HCT116 (cell line): Measurements from ENCODE around the gene CNDP1. TPM values are rescaled to one million over a fixed set of nuclear protein-coding genes. Genes with fewer than 3 reads are reported as not detected.

ENCODE experiments used
- ATAC-seq: fragments of 200-7000 bp; cut with Tn5 transposase; 2 replicates; pipeline ENCODE4 v1.9.1; 2020; ENCODE audit warnings: mild to moderate bottlenecking, moderate library complexity
- BruUV-seq: library from RNA; stranded (reverse); fragments of 400-500 nt; replicated peaks from 2 replicates; lab custom pipeline; 2021; lab: Mats Ljungman, UMichigan
- CTCF ChIA-PET: fragments of 300-600 bp; sonication (Branson Sonifier 250); formaldehyde crosslinking; loops from one replicate; lab custom pipeline; 2021; ENCODE audit warnings: antibody characterized with exemption; lab: Charles Lee
- POLR2A ChIA-PET: fragments of 300-600, 350-600 bp; sonication (Branson Sonifier 250); formaldehyde crosslinking; loops from one replicate; lab custom pipeline; 2021; ENCODE audit warnings: antibody characterized with exemption; lab: Charles Lee
- RAD21 ChIA-PET, 2 experiments: fragments of 300-600 bp; sonication (Branson Sonifier 250); formaldehyde crosslinking; loops; one replicate each; lab custom pipeline; 2023; ENCODE audit warnings: low total read pairs in 2 of 2; ENCODE audit not compliant: uncharacterized antibody in 2 of 2, unreplicated experiment in 2 of 2, low non-redundant PET in 1 of 2; lab: Charles Lee
- DNase-seq: peaks from one replicate; pipeline ENCODE4 v3.0.0-alpha.2; 2010; ENCODE audit warnings: low read depth, low spot score
- H2AFZ ChIP-seq: fragments of 200-600 bp; shearing (Covaris generic), sonication (generic); 2 replicates; pipeline ENCODE4 v1.6.1; 2017; ENCODE audit warnings: low read depth, mixed run types, mixed read lengths, antibody characterized with exemption, low read length; ENCODE audit not compliant: poor library complexity, severe bottlenecking
- H3K27ac ChIP-seq: 2 replicates; pipeline ENCODE4 v1.5.1; 2012; ENCODE audit warnings: low read depth, low read length
- H3K27me3 ChIP-seq: fragments of 200-600 bp; sonication (generic); 2 replicates; pipeline ENCODE4 v1.6.1; 2016; ENCODE audit warnings: mixed run types, low read length, mixed read lengths; ENCODE audit not compliant: insufficient read depth
- H3K36me3 ChIP-seq, 2 experiments: fragments of 200-500 bp in 1 of 2; fragments of 200-600 bp in 1 of 2; sonication (Bioruptor generic) in 1 of 2; sonication (generic) in 1 of 2; 2 replicates each; pipeline versions ENCODE4 v1.5.1 to v1.6.1; 2014 to 2016; ENCODE audit warnings: low read length in 2 of 2, inconsistent platforms in 1 of 2, mixed read lengths in 1 of 2, mixed run types in 1 of 2; ENCODE audit not compliant: insufficient read depth in 2 of 2, control insufficient read depth in 1 of 2
- H3K4me1 ChIP-seq, 2 experiments: fragments of 200-600 bp in 1 of 2; sonication (generic) in 1 of 2; 2 replicates each; pipeline versions ENCODE4 v1.5.1 to v1.6.1; 2012 to 2017; ENCODE audit warnings: low read length in 2 of 2, inconsistent platforms in 1 of 2, mild to moderate bottlenecking in 1 of 2, mixed read lengths in 1 of 2, mixed run types in 1 of 2, moderate library complexity in 1 of 2; ENCODE audit not compliant: insufficient read depth in 2 of 2, control insufficient read depth in 1 of 2
- H3K4me2 ChIP-seq: fragments of 200-600 bp; sonication (generic); 2 replicates; pipeline ENCODE4 v1.6.1; 2017; ENCODE audit warnings: mixed run types, low read length, mixed read lengths
- H3K4me3 ChIP-seq, 2 experiments: fragments of 200-600 bp in 1 of 2; sonication (generic) in 1 of 2; replicated peaks in 1 of 2; 2 replicates each; pipeline ENCODE4 v1.5.1; 2011 to 2016; ENCODE audit warnings: low read length in 2 of 2, control low read depth in 1 of 2, low read depth in 1 of 2, mild to moderate bottlenecking in 1 of 2, mixed read lengths in 1 of 2, mixed run types in 1 of 2
- H3K79me2 ChIP-seq: fragments of 200-600 bp; sonication (generic); 2 replicates; pipeline ENCODE4 v1.6.1; 2017; ENCODE audit warnings: mild to moderate bottlenecking, mixed run types, low read length, moderate library complexity, mixed read lengths; ENCODE audit not compliant: insufficient read depth
- H3K9ac ChIP-seq: fragments of 200-600 bp; sonication (generic); 2 replicates; pipeline ENCODE4 v1.6.1; 2016; ENCODE audit warnings: low read length, mixed read lengths
- H3K9me2 ChIP-seq: fragments of 200-600 bp; sonication (generic), shearing (Covaris generic); 2 replicates; pipeline ENCODE4 v1.6.1; 2017; ENCODE audit warnings: mixed run types, mild to moderate bottlenecking, moderate library complexity; ENCODE audit not compliant: insufficient read depth
- H3K9me3 ChIP-seq, 2 experiments: fragments of 200-500 bp in 1 of 2; fragments of 200-600 bp in 1 of 2; sonication (Bioruptor generic) in 1 of 2; sonication (generic) in 1 of 2; 2 replicates each; pipeline ENCODE4 v1.6.1; 2014 to 2017; ENCODE audit warnings: low read length in 2 of 2, mixed read lengths in 2 of 2, inconsistent platforms in 1 of 2, low read depth in 1 of 2, mild to moderate bottlenecking in 1 of 2, mixed run types in 1 of 2, moderate library complexity in 1 of 2; ENCODE audit not compliant: control insufficient read depth in 1 of 2, insufficient read depth in 1 of 2
- H4K20me1 ChIP-seq: fragments of 200-600 bp; sonication (generic), shearing (Covaris generic); 2 replicates; pipeline ENCODE4 v1.6.1; 2017; ENCODE audit warnings: mixed run types, mild to moderate bottlenecking, moderate library complexity; ENCODE audit not compliant: insufficient read depth
- CBX3 ChIP-seq: IDR thresholded peaks from 2 replicates; pipeline ENCODE4 v1.6.1; 2012; ENCODE audit warnings: low read depth
- CEBPB ChIP-seq: IDR thresholded peaks from 2 replicates; pipeline ENCODE4 v1.6.1; 2012; ENCODE audit warnings: low read depth
- CTCF ChIP-seq, 3 experiments: fragments of 200-600 bp in 1 of 3; sonication (generic) in 1 of 3; IDR thresholded peaks in 2 of 3; conservative IDR thresholded peaks in 1 of 3; 2 replicates each; pipeline ENCODE4 v1.5.1; 2012 to 2017; ENCODE audit warnings: low read depth in 2 of 3, low read length in 2 of 3, antibody characterized with exemption in 1 of 3, borderline replicate concordance in 1 of 3, control low read depth in 1 of 3, mild to moderate bottlenecking in 1 of 3, mixed read lengths in 1 of 3, mixed run types in 1 of 3, moderate library complexity in 1 of 3; ENCODE audit not compliant: insufficient read depth in 1 of 3
- EGR1 ChIP-seq: IDR thresholded peaks from 2 replicates; pipeline ENCODE4 v1.6.1; 2012; ENCODE audit warnings: low read depth
- ELF1 ChIP-seq: IDR thresholded peaks from 2 replicates; pipeline ENCODE4 v1.6.1; 2012; ENCODE audit warnings: low read depth, borderline replicate concordance
- EZH2 ChIP-seq: fragments of 200-600 bp; sonication (generic); IDR thresholded peaks from 2 replicates; pipeline ENCODE4 v1.6.1; 2017; ENCODE audit warnings: antibody characterized with exemption, mixed run types
- EZH2phosphoT487 ChIP-seq: fragments of 200-600 bp; IDR thresholded peaks from 2 replicates; pipeline ENCODE4 v1.6.1; 2018; ENCODE audit warnings: antibody characterized with exemption, borderline replicate concordance
- JUND ChIP-seq: IDR thresholded peaks from 2 replicates; pipeline ENCODE4 v1.6.1; 2012
- RAD21 ChIP-seq: IDR thresholded peaks from 2 replicates; pipeline ENCODE4 v1.6.1; 2012; ENCODE audit warnings: low read depth, mild to moderate bottlenecking
- REST ChIP-seq: IDR thresholded peaks from 2 replicates; pipeline ENCODE4 v1.6.1; 2012; ENCODE audit warnings: low read depth
- SP1 ChIP-seq: IDR thresholded peaks from 2 replicates; pipeline ENCODE4 v1.6.1; 2012; ENCODE audit warnings: low read depth
- SRF ChIP-seq: IDR thresholded peaks from 2 replicates; pipeline ENCODE4 v1.6.1; 2012; ENCODE audit warnings: low read depth
- TCF7L2 ChIP-seq: IDR thresholded peaks from 2 replicates; pipeline ENCODE4 v1.7.0; 2011; ENCODE audit warnings: borderline replicate concordance, inconsistent platforms; ENCODE audit not compliant: insufficient read depth, insufficient read length; ENCODE audit errors: extremely low read depth
- intact Hi-C: fragments of 100-400 bp; cut with micrococcal nuclease; formaldehyde crosslinking; loops from 2 replicates; pipeline ENCODE4 v1.10.0; 2022
- total RNA-seq: library from RNA; stranded (reverse); gene quantifications from one replicate; pipeline ENCODE4 v1.2.1, GENCODE V29; 2021; ENCODE audit not compliant: unreplicated experiment
- TF ChIP-seq, protein P1 (sequence below): IDR thresholded peaks from 2 replicates; pipeline ENCODE4 v1.6.1; 2012

CNDP1 gene
- total RNA-seq, 1 experiment from 2014 or later = not detected

DNA sequence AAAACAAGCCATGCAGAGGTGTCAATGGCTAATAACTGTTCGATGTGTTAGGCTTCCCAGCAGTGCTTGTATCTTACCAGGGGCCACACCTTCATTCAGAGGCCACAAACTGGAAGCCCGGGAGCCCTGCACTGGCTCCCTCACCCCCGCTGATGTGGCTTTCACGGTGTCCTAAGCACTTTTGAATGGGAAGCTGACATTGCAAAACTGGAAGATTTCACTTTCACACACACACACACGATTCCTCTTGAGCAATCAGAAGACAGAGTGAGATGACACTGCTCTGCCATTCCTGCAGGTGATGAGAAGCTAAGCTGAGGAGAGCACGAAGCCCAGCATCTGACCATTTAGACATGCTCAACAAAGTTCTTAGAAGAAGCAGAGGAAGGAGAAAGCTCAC, 54.7 kb downstream of the CNDP1 start:
- H4K20me1 ChIP-seq = no peaks in the 10 kb centered on the region
- ChIA-PET POLR2A (no interaction called here), RAD21 (no interaction called here), CTCF (no interaction called here)
- H3K36me3 ChIP-seq = no peaks in the 10 kb centered on the region
- no peak overlapping the region for H3K27ac ChIP-seq
- H3K79me2 ChIP-seq = no peaks in the 10 kb centered on the region
- peaks cover 33% of the 10 kb centered on the region for H3K27me3 ChIP-seq
- H3K9me2 ChIP-seq = no peaks in the 10 kb centered on the region
- DNase-seq = no peak
- H3K4me1 ChIP-seq = no peaks in the 10 kb centered on the region
- intact Hi-C loops = no loop called here
- no TSS peak for BruUV-seq
- no peak overlapping the region for H3K9ac ChIP-seq
- TF ChIP-seq REST (no peak), CEBPB (no peak), CBX3 (no peak)
- TF ChIP-seq, protein P1, sequence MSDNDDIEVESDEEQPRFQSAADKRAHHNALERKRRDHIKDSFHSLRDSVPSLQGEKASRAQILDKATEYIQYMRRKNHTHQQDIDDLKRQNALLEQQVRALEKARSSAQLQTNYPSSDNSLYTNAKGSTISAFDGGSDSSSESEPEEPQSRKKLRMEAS = no peak
- H3K4me2 ChIP-seq = no peak overlapping the region
- ATAC-seq = no peak
- no peak overlapping the region for H3K4me3 ChIP-seq
- no peak overlapping the region for H2AFZ ChIP-seq
- H3K9me3 ChIP-seq = no peaks in the 10 kb centered on the region

DNA sequence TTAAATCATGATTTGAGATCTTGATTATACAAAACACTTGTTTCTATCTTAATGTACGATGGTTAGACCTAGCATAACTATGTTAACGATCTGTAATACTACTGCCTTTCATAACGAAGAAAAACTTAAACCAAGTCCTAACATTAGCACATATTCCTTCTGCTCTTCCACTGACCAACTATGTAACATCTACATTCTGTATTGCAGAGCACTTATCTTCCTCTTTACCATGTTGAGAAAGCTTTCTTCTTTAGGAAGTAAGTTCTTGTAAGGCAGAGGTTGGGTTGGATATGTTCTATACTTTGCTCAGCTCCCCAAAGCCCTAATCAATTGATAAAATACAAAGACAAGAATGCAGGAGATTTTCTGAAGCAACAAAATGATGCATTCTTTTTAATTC, 55.5 kb downstream of the CNDP1 start:
- Histone ChIP-seq H3K27ac (no peak overlapping the region), H2AFZ (no peak overlapping the region), H4K20me1 (no peaks in the 10 kb centered on the region), H3K4me2 (no peak overlapping the region), H3K4me1 (no peaks in the 10 kb centered on the region), H3K9ac (no peak overlapping the region), H3K36me3 (no peaks in the 10 kb centered on the region), H3K9me2 (no peaks in the 10 kb centered on the region), H3K27me3 (peaks cover 33% of the 10 kb centered on the region), H3K79me2 (peaks cover 3% of the 10 kb centered on the region; the same call in 1 of the 2 replicates), H3K9me3 (no peaks in the 10 kb centered on the region), H3K4me3 (no peak overlapping the region)
- DNase-seq (no peak), ATAC-seq (no peak)
- BruUV-seq = no TSS peak
- ChIA-PET CTCF (no interaction called here), POLR2A (no interaction called here), RAD21 (no interaction called here)
- TF ChIP-seq SRF (no peak), TCF7L2 (no peak), ELF1 (no peak), EZH2 (no peak), CBX3 (no peak), RAD21 (no peak), CTCF (IDR thresholded peaks at IDR 0.05 in 2 of 3, conservative IDR thresholded peaks at IDR 0.05 in 1 of 3; ENCODE audit: borderline replicate concordance in 1 of 3, insufficient read depth in 1 of 3, low read depth in 2 of 3, low read length in 2 of 3) (no peak), EZH2phosphoT487 (no peak), JUND (no peak), SP1 (no peak), EGR1 (no peak)
- intact Hi-C loops = loop anchor here (10.0 kb wide), 1 partner anchor 95 kb away; the partner anchor contains the start of gene CNDP2
